T-cell (primary cell): ENCODE results near the gene IL1RN. TPM values are rescaled to one million over a fixed set of nuclear protein-coding genes. Genes with fewer than 3 reads are reported as not detected.

Experiments
- ATAC-seq, 4 experiments: fragments of 200-7000 bp in 3 of 4; fragments of 150-1000 bp in 1 of 4; cut with Tn5 transposase; replicated peaks in 1 of 4; 1 replicate in 3 of 4; 2 replicates in 1 of 4; pipeline ENCODE4 v1.10.0; 2021; ENCODE audit warnings: moderate library complexity in 3 of 4, mild to moderate bottlenecking in 2 of 4, moderate number of reproducible peaks in 1 of 4
- CTCF ChIA-PET, 2 donors: fragments of 300-600 bp; sonication (Branson Sonifier 250); formaldehyde crosslinking; loops; one replicate each; lab custom pipeline; 2022; ENCODE audit warnings: antibody characterized with exemption in 2 of 2; lab: Charles Lee
- POLR2A ChIA-PET, 2 donors: fragments of 300-600 bp; sonication (Branson Sonifier 250); formaldehyde crosslinking; loops; one replicate each; lab custom pipeline; 2022; ENCODE audit warnings: antibody characterized with exemption in 2 of 2; lab: Charles Lee
- DNase-seq, 35 experiments: peaks; one replicate each; pipeline versions ENCODE4 v3.0.0 to v3.0.0-alpha.2; 2013 to 2023
- H3K27ac ChIP-seq: one replicate; pipeline ENCODE4 v1.5.1; 2013; ENCODE audit warnings: low read length
- H3K27me3 ChIP-seq, 2 experiments: replicated peaks in 1 of 2; 1 replicate in 1 of 2; 2 replicates in 1 of 2; pipeline versions ENCODE4 v1.6.1 to v1.7.0; 2013; ENCODE audit warnings: low read length in 1 of 2, mixed read lengths in 1 of 2; ENCODE audit not compliant: control insufficient read depth in 2 of 2, insufficient read depth in 2 of 2; ENCODE audit errors: extremely low read depth in 1 of 2
- H3K36me3 ChIP-seq, 2 donors: 1 replicate in 1 of 2; 2 replicates in 1 of 2; pipeline versions ENCODE4 v1.6.1 to v1.7.0; 2013; ENCODE audit warnings: low read length in 1 of 2; ENCODE audit not compliant: control insufficient read depth in 2 of 2, insufficient read depth in 1 of 2; ENCODE audit errors: extremely low read depth in 1 of 2
- H3K4me1 ChIP-seq, 2 experiments: 1 replicate in 1 of 2; 2 replicates in 1 of 2; pipeline versions ENCODE4 v1.6.1 to v1.7.0; 2013; ENCODE audit warnings: low read length in 2 of 2, mixed read lengths in 1 of 2; ENCODE audit not compliant: insufficient read depth in 2 of 2, control insufficient read depth in 1 of 2; ENCODE audit errors: extremely low read depth in 1 of 2
- H3K4me3 ChIP-seq, 2 donors: 1 replicate in 1 of 2; 2 replicates in 1 of 2; pipeline versions ENCODE4 v1.5.1 to v1.7.0; 2013; ENCODE audit warnings: mild to moderate bottlenecking in 2 of 2, low read length in 1 of 2, moderate library complexity in 1 of 2; ENCODE audit not compliant: control insufficient read depth in 1 of 2; ENCODE audit errors: extremely low read depth in 1 of 2
- H3K9me3 ChIP-seq: 2 replicates; pipeline ENCODE4 v1.7.0; 2013
- H3K27ac Mint-ChIP-seq, 2 donors: one replicate each; pipeline ENCODE4 v1.8.0; 2020 to 2021; ENCODE audit warnings: mild to moderate bottlenecking in 2 of 2, mixed read lengths in 2 of 2
- H3K27me3 Mint-ChIP-seq, 2 donors: one replicate each; pipeline ENCODE4 v1.8.0; 2021 to 2022; ENCODE audit warnings: mixed read lengths in 2 of 2
- H3K36me3 Mint-ChIP-seq: one replicate; pipeline ENCODE4 v1.8.0; 2021; ENCODE audit warnings: mixed read lengths
- H3K4me1 Mint-ChIP-seq, 3 donors: one replicate each; pipeline ENCODE4 v1.8.0; 2020 to 2022; ENCODE audit warnings: mixed read lengths in 3 of 3, mild to moderate bottlenecking in 1 of 3
- H3K4me3 Mint-ChIP-seq, 3 donors: one replicate each; pipeline ENCODE4 v1.8.0; 2020 to 2022; ENCODE audit warnings: mild to moderate bottlenecking in 3 of 3, mixed read lengths in 3 of 3, moderate library complexity in 3 of 3
- H3K9me3 Mint-ChIP-seq, 3 donors: one replicate each; pipeline ENCODE4 v1.8.0; 2020 to 2022; ENCODE audit warnings: mixed read lengths in 3 of 3
- WGBS: methylation state at CpG from one replicate; pipeline ENCODE4 v1.1.5; 2013; ENCODE audit warnings: missing lambda C conversion rate; ENCODE audit not compliant: insufficient coverage; 5-methylcytosine and 5-hydroxymethylcytosine counted together
- total RNA-seq, 35 experiments: library from RNA in 6 of 35; stranded (reverse) in 6 of 35; fragments of 120-200 nt in 1 of 35; gene quantifications; one replicate each; pipeline versions ENCODE4 v1.2.1 to v1.2.4 and lab custom pipeline; 2013 to 2026

IL1RN gene
- total RNA-seq, 5 donors from 2014 or later (not counting 1 experiment from before 2014, with no cell fraction given): not detected

DNA sequence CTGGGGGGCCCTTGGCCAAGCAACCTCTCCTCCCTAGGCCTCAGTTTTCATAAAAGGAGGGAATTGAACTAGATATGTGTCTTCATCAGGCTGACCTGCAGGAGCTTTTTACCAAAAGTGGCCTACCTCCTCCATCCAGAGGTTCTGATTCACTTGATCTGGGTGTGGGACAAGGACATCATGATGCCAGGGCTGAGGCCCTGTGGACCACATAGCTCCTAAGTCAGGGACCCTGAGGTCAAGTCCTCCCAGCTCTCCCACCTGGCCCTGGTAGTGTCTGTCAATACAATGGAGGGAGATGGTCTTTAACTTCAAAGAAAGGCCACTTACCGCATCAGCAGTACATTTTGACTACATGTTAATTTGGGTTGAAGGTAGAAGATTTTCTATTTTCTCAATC lies 10.4 kb downstream of the IL1RN start:
- Histone ChIP-seq H3K36me3 (no peaks in the 10 kb centered on the region), H3K4me3 (no peak overlapping the region), H3K4me1 (peaks cover 7 to 14% of the 10 kb centered on the region in 2 experiments), H3K27me3 (no peaks in the 10 kb centered on the region), H3K27ac (no peak overlapping the region), H3K9me3 (no peaks in the 10 kb centered on the region)
- Mint-ChIP-seq H3K27ac (no peak overlapping the region), H3K36me3 (no peaks in the 10 kb centered on the region), H3K27me3 (no peaks in the 10 kb centered on the region), H3K4me3 (peak overlapping the region in 1 of 3 donors; percentile 60), H3K4me1 (peaks cover 18 to 27% (median 18%) of the 10 kb centered on the region in 3 donors), H3K9me3 (no peaks in the 10 kb centered on the region)
- ATAC-seq: no peak
- POLR2A ChIA-PET: interaction anchor here (0.7 to 1.8 kb wide), 3 partner anchors 36 to 66 kb away, joined by 3 to 10 read pairs (median 3); partner anchors contain the start of gene PSD4 (in 1 of the 2)
- no CpG with 5 or more reads among the region's 1 CpG for WGBS
- CTCF ChIA-PET: interaction anchor here (0.5 to 7.0 kb wide), 42 partner anchors 9 to 1083 kb away, joined by 3 to 99 read pairs (median 6); partner anchors contain the start of gene PSD4 (in 2 of the 2)
- no peak for DNase-seq

DNA sequence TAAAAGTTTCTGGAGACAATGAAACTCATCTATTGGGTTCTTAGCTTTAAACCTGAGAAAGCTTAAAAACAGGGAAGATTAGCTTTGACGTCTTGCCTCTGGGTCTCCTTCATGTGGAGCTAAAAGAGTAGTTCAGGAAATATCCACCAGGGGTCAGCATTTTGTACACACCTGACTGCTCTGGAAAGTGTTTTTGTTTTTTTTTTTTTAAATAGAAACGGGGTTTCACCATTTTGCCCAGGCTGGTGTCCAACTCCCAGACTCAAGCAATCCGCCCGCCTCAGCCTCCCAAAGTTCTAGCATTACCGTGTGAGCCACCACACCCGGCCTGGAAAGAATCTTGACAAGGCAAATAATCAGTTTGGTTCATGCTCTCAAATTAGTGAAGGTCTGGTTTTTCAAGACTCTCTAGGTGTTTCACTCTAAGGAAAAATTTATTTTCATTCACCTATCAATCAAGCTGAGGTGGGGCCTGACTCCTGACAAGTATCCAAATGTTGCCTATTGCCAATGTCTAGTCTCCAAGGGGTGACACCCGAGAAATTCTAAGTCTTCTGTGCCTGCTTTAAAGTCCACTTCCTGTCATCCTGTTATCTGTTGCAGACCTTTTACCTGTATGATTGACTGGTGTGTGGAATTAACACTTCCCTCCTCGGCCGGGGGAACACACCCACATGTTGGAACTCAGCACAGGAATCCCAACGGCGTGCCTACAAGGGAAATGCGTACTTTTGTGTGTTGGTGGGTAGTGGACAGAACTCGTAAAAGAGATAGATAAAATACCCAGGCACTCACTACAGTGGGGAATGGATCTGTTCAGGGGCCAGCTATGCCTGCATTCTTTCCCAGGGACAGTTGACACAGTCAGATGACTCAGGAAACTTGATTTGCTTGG lies 11.3 kb downstream of the IL1RN start:
- H3K27ac Mint-ChIP-seq: peak overlapping the region; percentile 71 to 86
- Histone ChIP-seq H3K36me3 (no peaks in the 10 kb centered on the region), H3K27ac (peak overlapping the region; percentile 41), H3K27me3 (no peaks in the 10 kb centered on the region), H3K4me1 (peaks cover 7 to 14% of the 10 kb centered on the region in 2 experiments), H3K4me3 (peak overlapping the region in 1 of 2 donors; percentile 30), H3K9me3 (no peaks in the 10 kb centered on the region)
- ChIA-PET CTCF (interaction anchor here (0.5 to 7.0 kb wide), 45 partner anchors 10 to 1084 kb away, joined by 3 to 99 read pairs (median 5); partner anchors contain the start of gene PSD4 (in 2 of the 2)), POLR2A (interaction anchor here (0.7 to 1.8 kb wide), 3 partner anchors 35 to 65 kb away, joined by 3 to 10 read pairs (median 3); partner anchors contain the start of gene PSD4 (in 1 of the 2))
- peak in 26 of 35 experiments; percentile 9 to 92 (median 43) for DNase-seq
- peaks cover 18 to 27% (median 18%) of the 10 kb centered on the region in 3 donors for H3K4me1 Mint-ChIP-seq
- no peaks in the 10 kb centered on the region for H3K9me3 Mint-ChIP-seq
- WGBS: 0% methylated on average over 1 of the region's 13 CpGs
- no peaks in the 10 kb centered on the region for H3K36me3 Mint-ChIP-seq
- H3K4me3 Mint-ChIP-seq: peak overlapping the region; percentile 54 to 60 (median 54)
- ATAC-seq: peak; percentile 69 to 88 (median 76)
- no peaks in the 10 kb centered on the region for H3K27me3 Mint-ChIP-seq

DNA sequence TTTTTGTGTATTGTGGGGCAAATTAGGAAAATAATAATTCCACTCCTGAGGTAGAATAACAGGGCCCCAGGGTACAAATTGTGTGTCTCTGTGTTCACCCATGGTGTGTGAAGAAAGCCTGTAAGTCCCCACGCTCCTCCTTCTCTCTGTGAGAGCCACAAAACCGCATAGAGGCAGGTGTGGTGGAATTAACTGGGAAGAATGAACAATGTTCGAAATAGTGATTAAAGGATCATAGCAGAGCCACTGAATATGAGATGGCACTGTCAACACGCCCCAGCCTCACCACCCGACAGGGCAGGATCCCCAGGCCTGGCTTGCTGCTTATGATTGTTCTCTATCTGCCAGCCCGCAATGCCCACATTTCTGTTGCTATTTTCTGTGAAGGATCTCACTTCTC lies 14.1 kb downstream of the IL1RN start:
- H3K27me3 Mint-ChIP-seq: no peaks in the 10 kb centered on the region
- WGBS: 95% methylated on average over 4 of the region's 6 CpGs
- H3K27ac Mint-ChIP-seq: peak overlapping the region in 1 of 2 donors; percentile 37
- no peak overlapping the region for H3K4me3 Mint-ChIP-seq
- Histone ChIP-seq H3K9me3 (no peaks in the 10 kb centered on the region), H3K4me1 (peaks cover 7 to 14% of the 10 kb centered on the region in 2 experiments), H3K4me3 (no peak overlapping the region), H3K36me3 (no peaks in the 10 kb centered on the region), H3K27me3 (no peaks in the 10 kb centered on the region), H3K27ac (no peak overlapping the region)
- CTCF ChIA-PET: interaction anchor here (0.6 to 7.0 kb wide), 9 partner anchors 32 to 249 kb away, joined by 3 to 99 read pairs (median 4); partner anchors contain the start of gene PSD4 (in 1 of the 2)
- no peaks in the 10 kb centered on the region for H3K36me3 Mint-ChIP-seq
- POLR2A ChIA-PET: interaction anchor here in 1 of 2 donors (0.5 to 0.7 kb wide), 2 partner anchors 122 to 559 kb away, joined by 5 to 8 read pairs; no protein-coding TSS in a partner anchor
- peaks cover 17 to 27% (median 18%) of the 10 kb centered on the region in 3 donors for H3K4me1 Mint-ChIP-seq
- DNase-seq (no peak), ATAC-seq (no peak)
- H3K9me3 Mint-ChIP-seq: peaks cover 0 to 4% (median 0%) of the 10 kb centered on the region in 3 donors

DNA sequence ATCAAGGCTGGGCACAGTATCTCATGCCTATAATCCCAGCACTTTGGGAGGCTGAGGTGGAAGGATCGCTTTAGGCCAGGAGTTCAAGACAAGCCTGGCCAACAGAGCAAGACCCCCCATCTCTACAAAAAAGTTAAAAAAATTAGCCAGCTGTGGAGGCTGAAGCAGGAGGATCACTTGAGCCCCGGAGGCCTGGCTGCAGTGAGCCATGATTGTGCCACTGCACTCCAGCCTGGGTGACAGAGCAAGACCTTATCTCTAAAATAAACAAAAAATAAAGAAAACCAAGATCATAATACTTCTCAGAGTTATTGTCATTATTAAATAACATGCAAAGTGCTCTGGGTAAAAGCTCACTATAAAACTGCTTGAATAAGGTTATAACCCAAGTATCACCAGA lies 14.9 kb downstream of the IL1RN start:
- WGBS: 100% methylated on average over 1 of the region's 2 CpGs
- Histone ChIP-seq H3K4me3 (no peak overlapping the region), H3K4me1 (peaks cover 7 to 11% of the 10 kb centered on the region in 2 experiments), H3K27ac (no peak overlapping the region), H3K27me3 (no peaks in the 10 kb centered on the region), H3K36me3 (no peaks in the 10 kb centered on the region), H3K9me3 (no peaks in the 10 kb centered on the region)
- H3K4me3 Mint-ChIP-seq: no peak overlapping the region
- H3K27ac Mint-ChIP-seq: no peak overlapping the region
- ChIA-PET POLR2A (interaction anchor here in 1 of 2 donors (0.5 kb wide), 1 partner anchor 558 kb away, joined by 5 read pairs; no protein-coding TSS in a partner anchor), CTCF (interaction anchor here (1.0 to 7.0 kb wide), 6 partner anchors 32 to 62 kb away, joined by 3 to 99 read pairs (median 4); partner anchors contain the start of gene PSD4 (in 1 of the 2))
- H3K9me3 Mint-ChIP-seq: peaks cover 0 to 4% (median 0%) of the 10 kb centered on the region in 3 donors
- H3K4me1 Mint-ChIP-seq: peaks cover 15 to 20% (median 15%) of the 10 kb centered on the region in 3 donors
- no peaks in the 10 kb centered on the region for H3K27me3 Mint-ChIP-seq
- ATAC-seq (no peak), DNase-seq (no peak)
- no peaks in the 10 kb centered on the region for H3K36me3 Mint-ChIP-seq

DNA sequence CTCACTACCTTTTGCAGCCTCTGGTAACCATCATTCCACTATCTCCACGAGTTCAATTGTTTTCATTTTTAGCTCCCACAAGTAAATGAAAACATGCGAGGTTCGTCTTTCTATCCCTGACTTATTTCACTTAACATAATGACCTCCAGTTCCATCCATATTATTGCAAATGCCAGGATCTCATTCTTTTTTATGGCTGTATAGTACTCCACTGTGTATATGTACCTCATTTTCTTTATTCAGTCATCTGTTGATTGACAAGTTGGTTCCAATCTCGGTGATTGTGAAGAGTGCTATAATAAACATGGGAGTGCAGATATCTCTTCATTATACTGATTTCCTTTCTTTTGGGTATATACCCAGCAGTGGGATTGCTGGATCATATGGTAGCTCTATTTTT lies 16.9 kb downstream of the IL1RN start:
- Histone ChIP-seq H3K27me3 (no peaks in the 10 kb centered on the region), H3K27ac (no peak overlapping the region), H3K4me3 (no peak overlapping the region), H3K36me3 (no peaks in the 10 kb centered on the region), H3K9me3 (no peaks in the 10 kb centered on the region), H3K4me1 (peaks cover 0 to 4% of the 10 kb centered on the region in 2 experiments)
- Mint-ChIP-seq H3K36me3 (no peaks in the 10 kb centered on the region), H3K9me3 (peaks cover 0 to 4% (median 0%) of the 10 kb centered on the region in 3 donors), H3K27ac (no peak overlapping the region), H3K4me1 (peaks cover 4 to 11% (median 7%) of the 10 kb centered on the region in 3 donors), H3K4me3 (no peak overlapping the region), H3K27me3 (no peaks in the 10 kb centered on the region)
- DNase-seq: no peak
- ChIA-PET POLR2A (interaction anchor here in 1 of 2 donors (0.6 kb wide), 1 partner anchor 37 kb away, joined by 4 read pairs; no protein-coding TSS in a partner anchor), CTCF (interaction anchor here in 1 of 2 donors (1.0 to 2.0 kb wide), 3 partner anchors 9 to 65 kb away, joined by 3 to 5 read pairs (median 3); no protein-coding TSS in a partner anchor)
- WGBS: 92% methylated on average over 3 of the region's 4 CpGs
- no peak for ATAC-seq
